NCI-H1930 (cell line): ENCODE measurements around the gene ESYT1.
"Not testable (repeated sequence)": the region's sequence is repeated elsewhere in the genome, so short reads cannot be mapped to it uniquely, and the experiment has no call there.

Experiments
- DNase-seq, 2 experiments: peaks; one replicate each; lab custom pipeline; 2025; lab: John Stamatoyannopoulos, UW

ESYT1 gene

DNA sequence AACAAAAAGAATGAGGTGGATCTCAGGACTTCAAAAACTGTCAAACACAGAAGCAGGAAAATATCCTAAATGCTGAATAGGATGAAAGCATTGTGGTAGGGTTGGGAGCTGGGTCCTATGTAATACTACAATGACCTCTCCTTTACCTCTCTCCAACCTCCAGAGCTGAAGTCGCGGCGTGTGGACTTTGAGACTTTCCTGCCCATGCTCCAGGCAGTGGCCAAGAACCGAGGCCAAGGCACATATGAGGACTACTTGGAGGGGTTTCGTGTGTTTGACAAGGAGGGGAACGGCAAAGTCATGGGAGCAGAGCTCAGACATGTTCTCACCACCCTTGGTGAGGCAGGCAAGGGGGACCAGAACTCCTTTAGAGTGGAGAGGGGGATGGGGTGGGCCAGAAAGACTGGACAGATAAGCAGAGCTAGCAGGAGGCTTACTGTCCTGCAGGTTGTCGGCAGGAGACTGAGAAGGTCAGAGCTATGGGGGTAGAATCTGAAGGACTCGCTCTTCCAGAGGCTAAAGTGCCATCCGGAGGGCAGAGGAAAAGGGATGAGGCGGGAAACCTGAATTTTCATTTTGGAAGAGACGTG lies 27.3 kb downstream of the ESYT1 start:
- DNase-seq, result no peak

- DNase-seq, result not testable (repeated sequence)
Observed at GRCh38 chr12:56156464-56157200, 28.6 kb downstream of the ESYT1 start.

DNA sequence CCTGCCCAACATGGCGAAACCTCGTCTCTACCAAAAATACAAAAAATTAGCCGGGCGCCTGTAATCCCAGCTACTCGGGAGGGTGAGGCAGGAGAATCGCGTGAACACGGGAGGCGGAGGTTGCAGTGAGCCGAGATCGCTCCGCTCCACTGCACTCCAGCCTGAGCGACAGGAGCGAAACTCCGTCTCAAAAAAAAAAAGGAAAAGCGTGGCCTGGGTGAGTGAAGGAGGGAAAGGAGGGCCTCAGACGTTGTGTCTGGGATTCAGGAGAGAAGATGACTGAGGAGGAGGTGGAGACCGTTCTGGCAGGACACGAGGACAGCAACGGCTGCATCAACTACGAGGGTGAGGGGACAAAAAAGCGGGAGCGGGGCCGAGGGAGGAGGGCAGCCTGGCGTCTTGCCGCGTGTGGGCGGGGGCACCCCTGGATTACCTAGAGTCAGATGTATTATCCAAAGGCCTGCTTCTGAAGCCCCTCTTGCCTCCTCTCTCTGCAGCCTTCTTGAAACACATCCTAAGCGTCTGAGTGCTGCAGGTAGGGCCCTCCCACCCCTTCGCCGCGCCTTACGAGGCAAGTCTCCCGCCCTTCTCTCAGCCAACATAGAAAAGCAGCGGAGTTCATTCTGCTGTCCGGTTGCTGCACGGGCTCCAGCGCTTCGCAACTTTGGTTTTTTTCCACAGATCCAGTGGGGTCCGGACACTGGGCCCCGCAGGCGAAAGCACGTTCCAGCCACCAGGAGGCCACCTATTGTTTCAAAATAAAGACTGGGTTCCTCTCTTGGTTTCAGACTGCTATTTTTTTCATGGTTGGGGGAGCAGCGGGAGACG lies 29.3 kb downstream of the ESYT1 start:
- peak; percentile 33 to 71 for DNase-seq

DNA sequence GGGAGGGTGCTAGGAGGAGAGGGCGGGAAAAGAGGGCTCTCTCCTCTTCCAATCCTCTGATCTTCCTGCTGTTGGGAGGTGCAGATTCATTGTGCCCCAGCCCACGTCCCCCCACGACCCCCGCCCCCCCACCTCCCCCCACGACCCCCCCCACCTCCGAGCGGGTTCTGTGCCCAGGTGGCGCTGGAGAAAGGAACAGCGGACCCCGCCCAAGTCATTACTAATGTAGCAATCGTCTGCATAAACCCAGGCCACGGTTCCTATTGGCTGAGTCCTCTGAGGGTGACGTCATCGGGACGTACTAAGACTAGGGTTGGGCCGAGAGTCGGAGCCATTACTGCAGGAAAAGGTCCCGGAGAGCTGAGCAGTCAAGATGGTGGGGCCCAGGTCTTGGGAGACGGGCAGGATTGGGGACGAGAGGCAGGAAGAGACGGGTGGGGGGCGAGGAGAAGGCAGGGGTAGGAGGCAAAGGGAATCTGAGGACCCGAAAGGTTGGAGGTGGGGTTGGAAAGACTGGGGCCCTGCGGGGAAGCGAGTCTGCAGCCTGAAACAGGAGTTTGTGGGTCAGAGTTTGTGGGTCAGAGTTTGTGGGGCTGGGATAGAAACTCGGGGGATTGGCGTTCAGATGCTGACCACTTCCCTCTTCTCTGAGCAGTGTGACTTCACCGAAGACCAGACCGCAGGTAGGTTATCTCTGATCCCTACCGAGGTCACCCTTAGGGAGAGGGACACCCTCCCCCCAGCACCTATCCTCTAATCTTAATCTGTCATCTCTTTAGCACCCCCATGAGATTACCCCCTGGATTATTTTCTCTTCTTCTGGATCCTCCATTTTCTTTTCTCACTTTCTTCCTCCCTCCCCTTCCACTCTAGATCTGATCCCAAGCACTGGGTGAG lies 30.2 kb downstream of the ESYT1 start, which contains the start of gene MYL6:
Gene MYL6 (plus strand): TSS at position 331 of the 897 bp plus-strand sequence. CDS start 43 bp downstream, at position 374.
- DNase-seq, result peak; percentile 95

DNA sequence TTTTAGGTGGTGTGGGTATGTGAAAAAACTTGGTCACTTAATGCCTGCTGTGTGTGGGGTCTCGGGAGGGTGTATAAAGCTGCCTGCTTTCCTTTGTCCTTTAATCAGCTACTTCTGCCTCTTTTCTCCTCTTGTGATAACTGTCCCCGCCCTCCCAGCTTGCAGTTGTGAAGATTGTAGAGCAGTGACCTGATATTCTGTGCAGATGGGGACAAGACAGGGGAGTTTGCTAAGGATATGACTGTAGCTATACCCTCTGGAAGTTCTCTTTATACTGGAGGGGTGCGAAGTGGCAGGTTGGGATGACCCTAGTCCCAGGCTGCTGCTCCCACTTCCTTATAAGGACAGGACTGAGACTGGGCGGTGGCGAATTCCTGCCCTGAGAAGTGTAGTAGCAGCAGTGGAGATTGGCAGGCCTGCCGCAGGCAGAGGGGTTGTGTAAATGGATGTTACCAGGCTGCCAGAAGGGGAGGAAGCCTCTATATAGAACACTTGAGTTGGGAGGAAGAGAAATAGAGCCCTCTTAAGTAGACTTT lies 30.9 kb downstream of the ESYT1 start:
- no peak for DNase-seq

DNA sequence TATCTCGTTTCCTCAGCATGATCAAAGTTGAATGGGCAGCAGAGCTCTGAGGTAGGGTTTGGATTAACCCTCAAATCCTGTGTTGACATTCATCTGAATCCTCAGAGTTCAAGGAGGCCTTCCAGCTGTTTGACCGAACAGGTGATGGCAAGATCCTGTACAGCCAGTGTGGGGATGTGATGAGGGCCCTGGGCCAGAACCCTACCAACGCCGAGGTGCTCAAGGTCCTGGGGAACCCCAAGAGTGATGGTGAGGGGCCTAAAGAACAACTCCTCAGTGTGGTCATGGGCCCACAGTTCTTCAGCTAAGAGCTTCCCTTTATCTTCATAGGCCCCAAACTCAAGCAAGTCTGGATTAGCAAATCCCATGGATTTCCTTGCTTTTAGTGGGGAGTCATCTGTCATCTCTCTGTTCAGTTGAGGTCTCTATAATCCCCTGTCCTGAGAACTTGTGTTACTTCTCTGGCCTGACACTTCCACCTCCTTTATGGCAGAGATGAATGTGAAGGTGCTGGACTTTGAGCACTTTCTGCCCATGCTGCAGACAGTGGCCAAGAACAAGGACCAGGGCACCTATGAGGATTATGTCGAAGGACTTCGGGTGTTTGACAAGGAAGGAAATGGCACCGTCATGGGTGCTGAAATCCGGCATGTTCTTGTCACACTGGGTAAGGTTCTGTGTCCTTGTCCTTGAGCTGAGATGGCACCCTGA lies 31.6 kb downstream of the ESYT1 start:
- no peak for DNase-seq

GRCh38 chr12:56160193-56160763 lies 32.2 kb downstream of the ESYT1 start:
- DNase-seq, result no peak

DNA sequence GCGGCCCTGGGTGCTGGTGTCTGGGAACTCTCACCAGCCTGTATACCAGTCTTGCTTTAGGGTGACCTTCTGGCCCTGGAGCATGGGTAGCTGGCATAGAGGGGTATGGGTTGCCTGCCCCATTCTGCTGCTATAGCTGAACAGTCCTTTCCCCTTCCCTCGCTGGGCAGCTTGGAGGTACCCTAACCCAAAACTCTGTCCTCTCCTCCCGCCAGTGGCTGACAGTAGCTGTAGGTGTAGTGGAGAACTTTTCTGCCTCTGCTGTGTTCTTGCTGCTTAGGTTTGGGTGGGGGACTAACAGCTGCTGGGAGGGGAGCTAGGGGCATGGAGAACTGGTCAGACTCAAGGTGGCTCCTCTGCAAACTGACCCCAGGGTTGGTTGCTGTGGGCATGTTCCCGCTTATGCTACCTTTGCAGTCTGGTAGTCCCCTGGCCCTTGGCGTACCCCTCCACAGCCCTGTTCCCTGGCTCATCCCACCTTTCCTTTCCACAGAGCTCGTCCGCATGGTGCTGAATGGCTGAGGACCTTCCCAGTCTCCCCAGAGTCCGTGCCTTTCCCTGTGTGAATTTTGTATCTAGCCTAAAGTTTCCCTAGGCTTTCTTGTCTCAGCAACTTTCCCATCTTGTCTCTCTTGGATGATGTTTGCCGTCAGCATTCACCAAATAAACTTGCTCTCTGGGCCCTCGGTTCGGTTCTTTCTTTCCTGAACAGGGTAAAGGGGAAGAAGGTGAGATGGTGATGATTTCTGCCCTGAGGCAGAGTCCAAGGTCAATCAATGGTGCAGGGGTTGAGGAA lies 33.0 kb downstream of the ESYT1 start:
- no peak for DNase-seq

DNA sequence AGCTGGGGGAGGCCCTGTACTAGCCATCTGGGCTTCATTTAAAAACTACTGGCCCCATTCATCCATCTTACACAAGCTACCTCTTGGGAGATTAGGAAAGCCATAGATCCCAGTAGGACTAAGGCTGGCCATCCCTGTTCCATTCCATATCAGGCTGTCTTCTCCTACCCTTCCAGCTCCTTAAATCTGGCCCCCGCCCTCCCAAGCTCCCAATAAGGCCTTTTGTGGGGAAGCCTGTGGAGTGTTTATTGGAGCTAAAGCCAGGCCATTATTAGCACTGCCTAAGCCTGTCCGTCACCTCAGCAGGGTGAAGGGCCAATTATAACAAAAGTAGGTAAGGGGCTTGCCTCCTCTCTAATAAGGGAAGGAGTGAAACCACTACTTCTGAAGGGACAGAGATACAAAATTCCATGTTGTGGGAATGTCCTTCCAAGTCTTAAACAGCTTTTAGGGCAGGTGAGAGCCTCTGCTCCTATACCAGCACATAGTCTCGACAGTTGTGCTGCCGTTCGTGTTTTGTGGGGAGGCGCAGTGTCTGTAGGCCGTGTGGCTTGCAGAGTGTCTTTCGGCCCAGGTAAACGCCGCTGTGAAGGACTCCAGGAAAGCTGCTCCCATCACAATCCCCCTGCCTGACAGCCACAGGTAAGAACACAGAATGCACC lies 33.8 kb downstream of the ESYT1 start:
- no peak for DNase-seq

DNA sequence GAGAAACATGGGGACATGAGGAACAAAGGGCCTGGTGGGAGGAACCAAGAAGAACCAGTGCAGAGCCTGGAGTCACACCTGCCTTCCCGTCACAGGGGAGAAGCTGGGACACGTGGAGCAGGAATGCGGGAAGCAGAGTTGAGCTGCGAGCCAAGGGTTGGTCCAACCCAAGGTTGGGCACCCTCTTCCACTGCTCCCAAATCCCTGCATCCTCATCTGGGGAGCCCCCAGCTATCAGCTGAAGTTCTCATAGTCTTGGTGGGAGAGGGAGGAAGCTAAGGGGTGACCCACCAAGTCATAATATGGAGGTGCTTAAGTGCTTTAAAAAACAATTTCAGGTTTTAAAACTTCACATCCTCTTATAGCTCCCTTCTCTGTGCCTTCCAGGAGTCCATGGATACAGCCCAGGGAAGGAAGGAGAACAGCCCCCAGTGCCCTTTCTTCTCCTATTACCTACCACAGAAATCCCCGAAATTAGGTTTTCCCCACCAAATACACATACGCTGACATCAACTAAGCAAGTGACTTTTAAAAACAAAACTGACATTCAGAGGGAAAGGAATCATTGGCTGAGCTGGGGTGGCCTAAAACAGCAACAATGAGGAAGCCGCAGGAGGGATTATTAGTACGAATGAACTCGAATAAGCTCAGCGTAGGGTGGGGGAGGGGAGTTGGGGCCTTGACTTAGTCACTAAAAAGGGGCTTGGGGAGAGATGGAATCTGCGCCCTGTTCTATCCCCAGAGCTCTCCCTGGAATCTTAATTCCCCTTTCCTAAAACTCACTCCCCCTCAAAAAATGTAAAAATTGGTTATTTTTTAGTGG lies 34.6 kb downstream of the ESYT1 start:
- DNase-seq, result no peak

GRCh38 chr12:56163533-56164344 lies 35.7 kb downstream of the ESYT1 start:
- DNase-seq, result no peak

DNA sequence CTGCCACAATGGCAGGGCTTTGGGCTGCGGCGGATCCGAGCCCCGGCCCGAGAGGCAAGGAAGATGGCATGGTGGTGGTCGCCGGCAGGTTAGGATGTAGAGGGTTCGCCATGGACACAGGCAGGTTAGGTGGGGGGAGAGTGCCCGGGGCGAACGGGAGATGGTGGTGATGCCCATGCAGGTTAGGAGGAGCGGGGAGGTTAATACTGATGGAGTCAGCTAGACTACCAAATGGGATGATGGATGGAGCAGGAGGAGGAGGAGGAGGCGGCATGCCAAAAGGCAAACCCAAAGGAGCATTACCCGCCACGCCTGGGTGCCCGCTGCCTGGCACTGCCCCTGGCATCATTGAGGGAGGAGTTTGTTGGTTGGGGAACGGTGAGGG lies 36.3 kb downstream of the ESYT1 start:
- no peak for DNase-seq

DNA sequence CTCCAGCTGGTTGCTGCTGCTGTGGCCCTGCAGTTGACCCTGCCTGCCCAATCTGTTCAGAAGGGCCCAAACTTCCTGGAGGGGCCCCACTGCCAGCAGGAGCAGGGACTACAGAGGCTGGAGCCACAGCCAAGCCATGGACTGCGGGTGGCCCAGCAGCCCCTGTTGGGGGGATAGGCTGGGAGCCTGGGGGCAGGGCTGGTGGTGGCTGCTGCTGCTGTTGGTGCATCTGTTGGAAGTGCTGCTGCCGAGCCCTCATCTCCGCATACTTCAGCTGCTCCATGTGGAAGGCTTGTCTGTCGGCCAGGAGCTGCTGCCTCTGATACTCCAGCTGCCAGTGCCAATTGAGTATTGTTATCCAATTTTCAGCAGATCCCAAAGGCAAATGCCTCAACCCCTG lies 37.3 kb downstream of the ESYT1 start:
- DNase-seq, result no peak

DNA sequence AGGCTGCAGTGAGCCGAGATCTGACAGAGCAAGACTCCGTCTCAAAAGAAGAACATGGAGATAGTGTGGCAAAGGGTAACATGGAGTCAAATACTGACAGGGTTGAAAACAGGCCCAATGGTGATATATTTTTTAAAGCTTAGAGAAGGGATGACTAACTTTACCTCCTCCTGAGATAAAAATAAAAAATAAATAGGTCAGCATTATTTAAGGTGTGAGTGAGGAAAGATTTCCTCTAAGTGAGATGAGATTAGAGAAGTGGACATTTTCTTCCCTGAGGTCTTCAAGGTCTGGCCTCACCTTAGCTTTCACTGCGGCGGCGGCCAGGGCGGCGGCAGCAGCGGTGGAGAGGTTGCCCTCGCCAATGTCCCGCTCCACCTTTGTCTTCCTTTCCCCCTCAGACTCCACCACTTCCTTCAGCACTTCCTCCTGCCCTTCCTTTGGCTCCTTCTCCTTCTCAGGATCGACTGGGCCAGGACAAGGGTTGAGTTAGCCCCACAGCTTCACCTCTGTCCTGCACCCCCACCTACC lies 41.2 kb downstream of the ESYT1 start:
- no peak for DNase-seq

DNA sequence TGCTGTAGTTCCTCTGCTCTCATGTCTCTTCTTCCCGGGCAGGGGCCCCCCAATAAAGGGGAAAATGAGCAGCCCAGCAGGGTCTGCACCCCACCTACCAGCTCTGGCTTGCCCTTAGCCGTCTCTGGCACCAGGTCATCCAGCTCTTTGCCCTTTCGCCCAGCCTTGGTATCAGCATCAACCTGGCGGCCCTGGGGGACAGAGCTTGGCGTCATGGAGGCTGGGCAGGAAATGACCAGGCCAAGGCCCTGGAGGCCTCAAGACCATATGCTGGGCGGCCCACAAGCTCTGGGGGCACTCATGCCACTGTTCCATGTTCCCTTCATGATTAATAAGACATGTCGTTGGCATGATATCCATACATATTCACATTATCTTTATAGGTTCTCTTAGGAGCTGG lies 44.8 kb downstream of the ESYT1 start:
- DNase-seq, result no peak

GRCh38 chr12:56178347-56178746 lies 50.3 kb downstream of the ESYT1 start:
- no peak for DNase-seq

- DNase-seq, result no peak
Observed at GRCh38 chr12:56186957-56187356, 58.9 kb downstream of the ESYT1 start.
